BJ (cell line): ENCODE measurements around the gene HLA-A. TPM values are rescaled to one million over a fixed set of nuclear protein-coding genes. Genes with fewer than 3 reads are reported as not detected.

ENCODE experiments used
- CTCF ChIA-PET: fragments of 350-600 bp; formaldehyde crosslinking; extraction: SDS; loops from one replicate; lab custom pipeline; 2021; ENCODE audit warnings: antibody characterized with exemption, inconsistent platforms; lab: Yijun Ruan, JAX
- POLR2A ChIA-PET: fragments of 300-600 bp; sonication (Branson Sonifier 250); formaldehyde crosslinking; extraction: SDS; loops from one replicate; lab custom pipeline; 2021; ENCODE audit warnings: antibody characterized with exemption; lab: Charles Lee
- DNase-seq: peaks from one replicate; pipeline ENCODE4 v3.0.0-alpha.2; 2011; ENCODE audit warnings: low read depth
- H3K27me3 ChIP-seq: 2 replicates; pipeline ENCODE4 v1.6.0; 2011; ENCODE audit warnings: low read length; ENCODE audit not compliant: control insufficient read depth, insufficient read depth
- H3K36me3 ChIP-seq: 2 replicates; pipeline ENCODE4 v1.5.1; 2011; ENCODE audit warnings: low read length; ENCODE audit not compliant: control insufficient read depth, insufficient read depth
- H3K4me3 ChIP-seq: 2 replicates; pipeline ENCODE4 v1.5.1; 2011; ENCODE audit warnings: low read depth, mild to moderate bottlenecking, control low read depth, low read length
- CTCF ChIP-seq: IDR thresholded peaks from 2 replicates; pipeline ENCODE4 v1.5.1; 2011; ENCODE audit warnings: low read depth, mild to moderate bottlenecking, control low read depth, inconsistent platforms, low read length, moderate library complexity; ENCODE audit not compliant: insufficient read depth
- polyA plus RNA-seq: library from polyadenylated mRNA; depleted of rRNA; stranded (reverse); fragments of >200 nt; gene quantifications from 2 replicates; pipeline ENCODE4 v1.2.3, GENCODE V29; 2011; rRNA removed
- small RNA-seq: library from RNA; depleted of rRNA; stranded (forward); fragments of <200 nt; gene quantifications from one replicate; pipeline ENCODE3, GENCODE V24; 2012; ENCODE audit warnings: low replicate concordance, low read depth; ENCODE audit not compliant: insufficient read length

The HLA-A gene
- polyA plus RNA-seq, 1 experiment = 737 TPM

GRCh38 chr6:29989211-29989610, 46.9 kb downstream of the HLA-A start:
- TF ChIP-seq CTCF = no peak
- no peak for DNase-seq
- Histone ChIP-seq H3K36me3 (no peaks in the 10 kb centered on the region), H3K4me3 (no peak overlapping the region), H3K27me3 (peaks cover 4% of the 10 kb centered on the region)
- POLR2A ChIA-PET = interaction anchor here (0.6 to 0.7 kb wide), 2 partner anchors 13 to 20 kb away, joined by 4 to 5 read pairs; no protein-coding TSS in a partner anchor
- CTCF ChIA-PET = interaction anchor here (1.0 kb wide), 1 partner anchor 29 kb away, joined by 3 read pairs; no protein-coding TSS in a partner anchor

GRCh38 chr6:29990931-29991330, 48.6 kb downstream of the HLA-A start:
- POLR2A ChIA-PET = no interaction called here

GRCh38 chr6:29992807-29993206, 50.5 kb downstream of the HLA-A start:
- ChIA-PET CTCF (interaction anchor here (0.7 to 0.9 kb wide), 2 partner anchors 144 to 343 kb away, joined by 3 read pairs; no protein-coding TSS in a partner anchor), POLR2A (no interaction called here)
- H3K27me3 ChIP-seq = peaks cover 4% of the 10 kb centered on the region
- H3K36me3 ChIP-seq = no peaks in the 10 kb centered on the region
- DNase-seq = no peak
- no peak for TF ChIP-seq CTCF
- no peak overlapping the region for H3K4me3 ChIP-seq

More at GRCh38 chr6:29990931-29991330, 48.6 kb downstream of the HLA-A start:
- CTCF ChIA-PET = no interaction called here
- Histone ChIP-seq H3K4me3 (no peak overlapping the region), H3K36me3 (no peaks in the 10 kb centered on the region), H3K27me3 (peaks cover 4% of the 10 kb centered on the region)
- DNase-seq = no peak
- no peak for TF ChIP-seq CTCF

GRCh38 chr6:29994826-29995225, 52.5 kb downstream of the HLA-A start:
- Histone ChIP-seq H3K27me3 (peaks cover 4% of the 10 kb centered on the region; the same call in 1 of the 2 replicates), H3K4me3 (no peak overlapping the region), H3K36me3 (no peaks in the 10 kb centered on the region)
- CTCF ChIA-PET = interaction anchor here (0.8 to 1.4 kb wide), 3 partner anchors 9 to 20 kb away, joined by 3 to 4 read pairs (median 4); no protein-coding TSS in a partner anchor
- POLR2A ChIA-PET = no interaction called here
- no peak for DNase-seq
- no peak for TF ChIP-seq CTCF

- ChIA-PET POLR2A (no interaction called here), CTCF (interaction anchor here (0.8 to 1.4 kb wide), 3 partner anchors 10 to 20 kb away, joined by 3 to 4 read pairs (median 4); no protein-coding TSS in a partner anchor)
- TF ChIP-seq CTCF = no peak
- no peak for DNase-seq
- no peak overlapping the region for H3K4me3 ChIP-seq
- H3K27me3 ChIP-seq = peaks cover 4% of the 10 kb centered on the region; the same call in 1 of the 2 replicates
- H3K36me3 ChIP-seq = no peaks in the 10 kb centered on the region
Measured at GRCh38 chr6:29995340-29995777, 53.0 kb downstream of the HLA-A start.

Small RNAs within 50 kb of the gene (small RNA-seq; reads per million reads assigned to genes)
- not detected for gene HLA-U

Other genes with a start within 250 kb of the HLA-A start
- 19.3 and 30.7 TPM in 2 replicates for gene HLA-F, start 219.1 kb upstream of the HLA-A start, polyA plus RNA-seq
- gene HLA-G, start 114.7 kb upstream of the HLA-A start, polyA plus RNA-seq = not detected in 2 replicates
- gene POLR1H, start 118.7 kb downstream of the HLA-A start, polyA plus RNA-seq = 23.4 and 28.6 TPM in 2 replicates
- 56.4 and 70.2 TPM in 2 replicates for gene PPP1R11, start 124.7 kb downstream of the HLA-A start, polyA plus RNA-seq
- not detected in 2 replicates for gene RNF39, start 133.2 kb downstream of the HLA-A start, polyA plus RNA-seq
- not detected in 2 replicates for gene TRIM31, start 170.6 kb downstream of the HLA-A start, polyA plus RNA-seq
- not detected in 2 replicates for gene TRIM40, start 193.6 kb downstream of the HLA-A start, polyA plus RNA-seq
- gene TRIM10, start 218.7 kb downstream of the HLA-A start, polyA plus RNA-seq = not detected in 2 replicates
- gene TRIM15, start 221.0 kb downstream of the HLA-A start, polyA plus RNA-seq = not detected in 2 replicates